H9 (cell line): ENCODE data around the gene GPR161. TPM values are rescaled to one million over a fixed set of nuclear protein-coding genes. Genes with fewer than 3 reads are reported as not detected.

Experiments used
- DNase-seq: peaks from one replicate; pipeline ENCODE4 v3.0.0-alpha.2; 2017
- H2AFZ ChIP-seq: one replicate; pipeline ENCODE4 v1.6.1; 2013; ENCODE audit warnings: mild to moderate bottlenecking, low read length, control low read depth, moderate library complexity
- H2AK5ac ChIP-seq: 2 replicates; pipeline ENCODE4 v1.6.1; 2013; ENCODE audit warnings: low read length, control low read depth, mixed read lengths; ENCODE audit not compliant: insufficient read length
- H2BK120ac ChIP-seq: one replicate; pipeline ENCODE4 v1.6.1; 2013; ENCODE audit warnings: low read depth, mild to moderate bottlenecking, low read length, control low read depth, inconsistent platforms; ENCODE audit not compliant: poor library complexity, severe bottlenecking
- H2BK12ac ChIP-seq: 2 replicates; pipeline ENCODE4 v1.6.1; 2013; ENCODE audit warnings: low read length, control low read depth, mixed read lengths, low read depth; ENCODE audit not compliant: insufficient read length
- H2BK15ac ChIP-seq: 2 replicates; pipeline ENCODE4 v1.6.1; 2013; ENCODE audit warnings: low read depth, low read length, control low read depth
- H2BK20ac ChIP-seq: one replicate; pipeline ENCODE4 v1.6.1; 2013; ENCODE audit warnings: low read depth, mild to moderate bottlenecking, low read length, control low read depth, inconsistent platforms; ENCODE audit not compliant: poor library complexity, severe bottlenecking
- H2BK5ac ChIP-seq: 2 replicates; pipeline ENCODE4 v1.6.1; 2013; ENCODE audit warnings: low read length, control low read depth, mixed read lengths; ENCODE audit not compliant: insufficient read length
- H3K14ac ChIP-seq: 2 replicates; pipeline ENCODE4 v1.6.1; 2013; ENCODE audit warnings: low read length, control low read depth; ENCODE audit not compliant: insufficient read depth
- H3K18ac ChIP-seq: 2 replicates; pipeline ENCODE4 v1.6.1; 2013; ENCODE audit warnings: low read depth, mild to moderate bottlenecking, mixed read lengths, low read length, control low read depth; ENCODE audit not compliant: insufficient read length
- H3K23ac ChIP-seq: 2 replicates; pipeline ENCODE4 v1.6.1; 2013; ENCODE audit warnings: low read length, control low read depth, mixed read lengths, low read depth; ENCODE audit not compliant: insufficient read length
- H3K23me2 ChIP-seq: 2 replicates; pipeline ENCODE4 v1.6.1; 2013; ENCODE audit warnings: low read depth, mild to moderate bottlenecking, mixed read lengths, low read length, control low read depth; ENCODE audit not compliant: insufficient read length, poor library complexity, severe bottlenecking
- H3K27ac ChIP-seq: 2 replicates; pipeline ENCODE4 v1.5.1; 2013; ENCODE audit warnings: low read length, control low read depth, mixed read lengths, low read depth; ENCODE audit not compliant: insufficient read length
- H3K27me3 ChIP-seq: 2 replicates; pipeline ENCODE4 v1.6.1; 2013; ENCODE audit warnings: low read length, control low read depth, inconsistent platforms; ENCODE audit not compliant: insufficient read depth
- H3K4ac ChIP-seq: 2 replicates; pipeline ENCODE4 v1.6.1; 2013; ENCODE audit warnings: low read depth, mild to moderate bottlenecking, control low read depth, inconsistent platforms, low read length, moderate library complexity
- H3K4me1 ChIP-seq: 2 replicates; pipeline ENCODE4 v1.6.1; 2013; ENCODE audit warnings: low read length, control low read depth, inconsistent platforms; ENCODE audit not compliant: insufficient read depth
- H3K4me2 ChIP-seq: 2 replicates; pipeline ENCODE4 v1.6.1; 2013; ENCODE audit warnings: low read length, control low read depth, mixed read lengths; ENCODE audit not compliant: insufficient read length, insufficient read depth
- H3K56ac ChIP-seq: 2 replicates; pipeline ENCODE4 v1.6.1; 2013; ENCODE audit warnings: low read depth, mild to moderate bottlenecking, mixed read lengths, low read length, control low read depth; ENCODE audit not compliant: insufficient read length
- H3K79me1 ChIP-seq: 2 replicates; pipeline ENCODE4 v1.6.1; 2013; ENCODE audit warnings: low read depth, mild to moderate bottlenecking, moderate library complexity, low read length, control low read depth, inconsistent platforms; ENCODE audit not compliant: insufficient read depth, poor library complexity, severe bottlenecking
- H3K79me2 ChIP-seq: 2 replicates; pipeline ENCODE4 v1.6.1; 2013; ENCODE audit warnings: low read length, control low read depth, inconsistent platforms; ENCODE audit not compliant: insufficient read depth
- H3K9ac ChIP-seq: 2 replicates; pipeline ENCODE4 v1.6.1; 2013; ENCODE audit warnings: low read length, control low read depth, mixed read lengths; ENCODE audit not compliant: insufficient read length; ENCODE audit errors: extremely low read depth
- H3K9me3 ChIP-seq: one replicate; pipeline ENCODE4 v1.6.1; 2013; ENCODE audit warnings: low read depth, low read length, inconsistent platforms; ENCODE audit not compliant: control insufficient read depth
- H3T11ph ChIP-seq: one replicate; pipeline ENCODE4 v1.6.1; 2013; ENCODE audit warnings: mild to moderate bottlenecking, low read length, control low read depth, inconsistent platforms
- H4K20me1 ChIP-seq: one replicate; pipeline ENCODE4 v1.6.1; 2013; ENCODE audit not compliant: control insufficient read depth, insufficient read length, insufficient read depth
- H4K5ac ChIP-seq: 2 replicates; pipeline ENCODE4 v1.6.1; 2013; ENCODE audit warnings: low read depth, mild to moderate bottlenecking, mixed read lengths, low read length, control low read depth; ENCODE audit not compliant: insufficient read length
- H4K8ac ChIP-seq: replicated peaks from 2 replicates; pipeline ENCODE4 v1.6.1; 2013; ENCODE audit warnings: low read length, control low read depth, mixed read lengths, low read depth; ENCODE audit not compliant: insufficient read length
- H4K91ac ChIP-seq: 2 replicates; pipeline ENCODE4 v1.6.1; 2013; ENCODE audit warnings: low read depth, mild to moderate bottlenecking, moderate library complexity, mixed read lengths, low read length, control low read depth; ENCODE audit not compliant: insufficient read length
- H3K27ac Mint-ChIP-seq, 3 experiments: 2 replicates in 2 of 3; 3 replicates in 1 of 3; pipeline ENCODE4 v1.8.0; 2020 to 2021; ENCODE audit warnings: mixed read lengths in 3 of 3, mild to moderate bottlenecking in 1 of 3, moderate library complexity in 1 of 3
- H3K27me3 Mint-ChIP-seq: 2 replicates; pipeline ENCODE4 v1.8.0; 2021; ENCODE audit warnings: low read depth, mild to moderate bottlenecking, moderate library complexity, mixed read lengths
- H3K36me3 Mint-ChIP-seq, 3 experiments: 2 replicates in 2 of 3; 3 replicates in 1 of 3; pipeline ENCODE4 v1.8.0; 2020 to 2021; ENCODE audit warnings: low read depth in 3 of 3, mixed read lengths in 3 of 3; ENCODE audit not compliant: insufficient read depth in 1 of 3
- H3K4me1 Mint-ChIP-seq, 2 experiments: 2 replicates each; pipeline ENCODE4 v1.8.0; 2020; ENCODE audit warnings: mixed read lengths in 2 of 2
- H3K4me3 Mint-ChIP-seq, 2 experiments: 2 replicates in 1 of 2; 3 replicates in 1 of 2; pipeline ENCODE4 v1.8.0; 2020 to 2021; ENCODE audit warnings: mild to moderate bottlenecking in 2 of 2, mixed read lengths in 2 of 2, moderate library complexity in 1 of 2
- H3K9me3 Mint-ChIP-seq, 2 experiments: 2 replicates in 1 of 2; 3 replicates in 1 of 2; pipeline ENCODE4 v1.8.0; 2020; ENCODE audit warnings: mild to moderate bottlenecking in 2 of 2, mixed read lengths in 2 of 2, moderate library complexity in 1 of 2
- CTCF ChIP-seq: fragments of 200-600 bp; sonication (generic); conservative IDR thresholded peaks from 3 replicates; pipeline ENCODE4 v1.8.0; 2021; ENCODE audit warnings: antibody characterized with exemption, mild to moderate bottlenecking
- WGBS: extraction: QIAGEN DNeasy Blood & Tissue Kit; methylation state at CpG from one replicate; pipeline ENCODE4 v1.1.7; 2013; ENCODE audit warnings: missing lambda C conversion rate, low lambda C conversion rate, mixed read lengths; ENCODE audit not compliant: insufficient read length; ENCODE audit errors: extremely low coverage; 5-methylcytosine and 5-hydroxymethylcytosine counted together
- total RNA-seq: library from RNA; stranded (reverse); gene quantifications from 2 replicates; pipeline ENCODE4 v1.2.1, GENCODE V29; 2021

Gene GPR161
- total RNA-seq, 1 experiment from 2014 or later: 10.6 TPM

GRCh38 chr1:168100315-168101002 is 36.3 kb downstream of the GPR161 start:
- Histone ChIP-seq H2BK15ac (no peak overlapping the region), H2BK120ac (no peak overlapping the region), H3K18ac (no peak overlapping the region), H3K4me1 (no peaks in the 10 kb centered on the region), H3T11ph (no peak overlapping the region), H2BK20ac (no peak overlapping the region), H3K27ac (no peak overlapping the region), H3K79me1 (no peaks in the 10 kb centered on the region), H3K9me3 (no peaks in the 10 kb centered on the region), H3K56ac (no peak overlapping the region), H3K27me3 (no peaks in the 10 kb centered on the region), H3K14ac (no peak overlapping the region), H4K8ac (no peak overlapping the region), H3K79me2 (no peaks in the 10 kb centered on the region), H2AK5ac (no peak overlapping the region), H4K5ac (no peak overlapping the region), H3K4me2 (no peak overlapping the region), H4K91ac (no peak overlapping the region), H3K9ac (no peak overlapping the region), H3K23ac (no peak overlapping the region), H4K20me1 (no peaks in the 10 kb centered on the region), H2AFZ (no peak overlapping the region), H3K23me2 (no peaks in the 10 kb centered on the region), H2BK12ac (no peak overlapping the region), H3K4ac (no peak overlapping the region), H2BK5ac (no peak overlapping the region)
- Mint-ChIP-seq H3K9me3 (no peaks in the 10 kb centered on the region), H3K4me3 (no peak overlapping the region), H3K27me3 (no peaks in the 10 kb centered on the region), H3K4me1 (no peaks in the 10 kb centered on the region; a peak in 1 of 4 replicates), H3K27ac (no peak overlapping the region), H3K36me3 (peaks cover 6 to 34% (median 7%) of the 10 kb centered on the region in 3 experiments; a peak in 6 of 7 replicates)
- DNase-seq: no peak
- no peak for TF ChIP-seq CTCF
- WGBS: no CpG with 5 or more reads among the region's 7 CpGs
